ENCODE measurements around the gene MT1E. TPM values are rescaled to one million over a fixed set of nuclear protein-coding genes. Genes with fewer than 3 reads are reported as not detected.

MT1E gene
- total RNA-seq, 2 donors from 2014 or later, result 106 to 214 TPM

GRCh38 chr16:56643833-56644232, 18.3 kb downstream of the MT1E start:
- Histone ChIP-seq H3K4me3 (peak overlapping the region; percentile 67), H3K27me3 (replicated peaks; ENCODE audit: insufficient read depth) (no peaks in the 10 kb centered on the region), H3K36me3 (no peaks in the 10 kb centered on the region), H3K9me3 (no peaks in the 10 kb centered on the region), H3K4me1 (ENCODE audit: control insufficient read depth in 1 of 2, low read depth in 2 of 2) (peaks cover 4 to 19% of the 10 kb centered on the region in 2 donors), H3K27ac (peak overlapping the region in 1 of 2 donors; percentile 55)
- ATAC-seq (ENCODE audit: insufficient number of reproducible peaks, low FRiP score, low read depth) (no peak), DNase-seq (ENCODE audit: low spot score) (no peak)
- no peak for TF ChIP-seq CTCF (IDR thresholded peaks at IDR 0.05)

- Histone ChIP-seq H3K36me3 (no peaks in the 10 kb centered on the region), H3K4me3 (no peak overlapping the region), H3K9me3 (no peaks in the 10 kb centered on the region), H3K27me3 (replicated peaks; ENCODE audit: insufficient read depth) (no peaks in the 10 kb centered on the region), H3K27ac (no peak overlapping the region), H3K4me1 (ENCODE audit: control insufficient read depth in 1 of 2, low read depth in 2 of 2) (peaks cover 4 to 16% of the 10 kb centered on the region in 2 donors)
- no peak for TF ChIP-seq CTCF (IDR thresholded peaks at IDR 0.05)
- ATAC-seq (ENCODE audit: insufficient number of reproducible peaks, low FRiP score, low read depth), result no peak
- DNase-seq (ENCODE audit: low spot score), result no peak
Measured at GRCh38 chr16:56645311-56645710, 19.7 kb downstream of the MT1E start.

- H3K4me1 ChIP-seq (ENCODE audit: control insufficient read depth in 1 of 2, low read depth in 2 of 2), result peaks cover 4 to 16% of the 10 kb centered on the region in 2 donors
- ATAC-seq (ENCODE audit: insufficient number of reproducible peaks, low FRiP score, low read depth) (no peak), DNase-seq (ENCODE audit: low spot score) (no peak)
- no peak overlapping the region for H3K4me3 ChIP-seq
- H3K36me3 ChIP-seq, result no peaks in the 10 kb centered on the region
- no peaks in the 10 kb centered on the region for H3K9me3 ChIP-seq
- H3K27me3 ChIP-seq (replicated peaks; ENCODE audit: insufficient read depth), result no peaks in the 10 kb centered on the region
- H3K27ac ChIP-seq, result no peak overlapping the region
- TF ChIP-seq CTCF (IDR thresholded peaks at IDR 0.05), result no peak
Measured at GRCh38 chr16:56645838-56646237, 20.3 kb downstream of the MT1E start.

GRCh38 chr16:56647641-56648431, 22.3 kb downstream of the MT1E start:
- H3K27me3 ChIP-seq (replicated peaks; ENCODE audit: insufficient read depth), result no peaks in the 10 kb centered on the region
- no peak overlapping the region for H3K4me3 ChIP-seq
- no peak for DNase-seq (ENCODE audit: low spot score)
- H3K4me1 ChIP-seq (ENCODE audit: control insufficient read depth in 1 of 2, low read depth in 2 of 2), result peaks cover 4 to 14% of the 10 kb centered on the region in 2 donors
- no peak for TF ChIP-seq CTCF (IDR thresholded peaks at IDR 0.05)
- H3K27ac ChIP-seq, result no peak overlapping the region
- no peaks in the 10 kb centered on the region for H3K9me3 ChIP-seq
- ATAC-seq (ENCODE audit: insufficient number of reproducible peaks, low FRiP score, low read depth), result no peak
- H3K36me3 ChIP-seq, result no peaks in the 10 kb centered on the region

- Histone ChIP-seq H3K4me1 (ENCODE audit: control insufficient read depth in 1 of 2, low read depth in 2 of 2) (no peaks in the 10 kb centered on the region), H3K27me3 (replicated peaks; ENCODE audit: insufficient read depth) (no peaks in the 10 kb centered on the region), H3K27ac (no peak overlapping the region), H3K4me3 (no peak overlapping the region), H3K36me3 (no peaks in the 10 kb centered on the region), H3K9me3 (no peaks in the 10 kb centered on the region)
- ATAC-seq (ENCODE audit: insufficient number of reproducible peaks, low FRiP score, low read depth) (no peak), DNase-seq (ENCODE audit: low spot score) (no peak)
- no peak for TF ChIP-seq CTCF (IDR thresholded peaks at IDR 0.05)
Measured at GRCh38 chr16:56649271-56649670, 23.7 kb downstream of the MT1E start.
